ENCODE results near the gene SWAP70. TPM values are rescaled to one million over a fixed set of nuclear protein-coding genes. Genes with fewer than 3 reads are reported as not detected.

Gene SWAP70
- total and polyA plus RNA-seq, 9 of the 15 experiments (the other 6 are each of a cell fraction or from before 2014, with no cell fraction given): 1.7 to 4.9 (median 3.9) TPM

GRCh38 chr11:9625162-9625561, 38.7 kb upstream of the SWAP70 start:
- no peak for DNase-seq (ENCODE audit: extremely low read depth in 1 of 4, low spot score in 3 of 4)
- Histone ChIP-seq H3K4me1 (replicated peaks in 1 of 2; ENCODE audit: control insufficient read depth in 2 of 2, insufficient read depth in 2 of 2, low read length in 2 of 2) (peaks cover 4 to 9% of the 10 kb centered on the region in 2 experiments; a peak in 3 of 5 replicates), H3K36me3 (ENCODE audit: control insufficient read depth, insufficient read depth, low read length) (no peaks in the 10 kb centered on the region), H4K20me1 (replicated peaks; ENCODE audit: control insufficient read depth, insufficient read depth, low read length) (no peaks in the 10 kb centered on the region), H3K9me1 (ENCODE audit: control insufficient read depth, insufficient read depth, low read length) (no peaks in the 10 kb centered on the region), H3K4me2 (ENCODE audit: insufficient read depth, low read length) (no peak overlapping the region), H3K9me3 (replicated peaks; ENCODE audit: control insufficient read depth, insufficient read depth, low read depth, low read length) (no peaks in the 10 kb centered on the region), H2AFZ (ENCODE audit: low read depth, low read length) (no peak overlapping the region), H3K27ac (ENCODE audit: extremely low read depth, low read depth, low read length) (no peak overlapping the region), H3K79me2 (ENCODE audit: control insufficient read depth, insufficient read depth, low read length) (no peaks in the 10 kb centered on the region), H3K4me3 (no peak overlapping the region), H3K9ac (ENCODE audit: insufficient read depth in 1 of 2, low read depth in 2 of 2, low read length in 2 of 2) (no peak overlapping the region), H3K27me3 (ENCODE audit: control insufficient read depth in 2 of 2, insufficient read depth in 2 of 2, low read length in 2 of 2) (no peaks in the 10 kb centered on the region)
- ChIA-PET CTCF (ENCODE audit: low intra/inter-chr PET ratio) (no interaction called here), POLR2A (interaction anchor here (1.9 kb wide), 1 partner anchor 12 kb away, joined by 7 read pairs; no protein-coding TSS in a partner anchor)
- no peak for ATAC-seq
- WGBS (ENCODE audit: insufficient coverage, low coverage, missing lambda C conversion rate): 26% methylated on average over 6 of the region's 6 CpGs
- intact Hi-C loops (cut with micrococcal nuclease) (no loop called here), in situ Hi-C loops (cut with MboI) (no loop called here)
- FAIRE-seq: no peak
- no TSS peak for BruUV-seq (replicated peaks)
- TF ChIP-seq FOXO4 (CRISPR knock-in tag; IDR thresholded peaks at IDR 0.05): no peak
- no peak for TF ChIP-seq CREB1 (IDR thresholded peaks at IDR 0.05)
- TF ChIP-seq CREB1 (CRISPR knock-in tag; IDR thresholded peaks at IDR 0.05): no peak
- no peak for TF ChIP-seq ZFPM2 (CRISPR knock-in tag; IDR thresholded peaks at IDR 0.05)
- no peak for TF ChIP-seq SPI1 (IDR thresholded peaks at IDR 0.05; ENCODE audit: borderline replicate concordance, low read depth, low read length)
- TF ChIP-seq SAP30 (IDR thresholded peaks at IDR 0.05; ENCODE audit: borderline replicate concordance, insufficient read depth, low read depth, low read length, poor library complexity, severe bottlenecking): no peak
- TF ChIP-seq ZBTB7A (IDR thresholded peaks at IDR 0.05; ENCODE audit: borderline replicate concordance, control insufficient read depth, low read depth, low read length): no peak
- TF ChIP-seq ZNF280A (IDR thresholded peaks at IDR 0.05; ENCODE audit: low read depth, partially characterized antibody): no peak
- TF ChIP-seq BRD4 (IDR thresholded peaks at IDR 0.05): no peak
- no peak for TF ChIP-seq CREM (IDR thresholded peaks at IDR 0.05; ENCODE audit: low read depth)
- no peak for TF ChIP-seq POLR2G (IDR thresholded peaks at IDR 0.05; ENCODE audit: low read depth, low read length)
- TF ChIP-seq KLF13 (tag; IDR thresholded peaks at IDR 0.05; ENCODE audit: borderline replicate concordance, low read depth): no peak
- TF ChIP-seq IFI16 (CRISPR knock-in tag; IDR thresholded peaks at IDR 0.05): no peak
- TF ChIP-seq ZNF518B (CRISPR knock-in tag; IDR thresholded peaks at IDR 0.05): no peak

All from K562 (cell line).